NCI-H2081 treated with DMSO at 0.1 percent for 48 hours (cell line): ENCODE results near the gene DGCR8.

Experiments
- DNase-seq: peaks from one replicate; lab custom pipeline; 2025; lab: John Stamatoyannopoulos, UW

Gene DGCR8

DNA sequence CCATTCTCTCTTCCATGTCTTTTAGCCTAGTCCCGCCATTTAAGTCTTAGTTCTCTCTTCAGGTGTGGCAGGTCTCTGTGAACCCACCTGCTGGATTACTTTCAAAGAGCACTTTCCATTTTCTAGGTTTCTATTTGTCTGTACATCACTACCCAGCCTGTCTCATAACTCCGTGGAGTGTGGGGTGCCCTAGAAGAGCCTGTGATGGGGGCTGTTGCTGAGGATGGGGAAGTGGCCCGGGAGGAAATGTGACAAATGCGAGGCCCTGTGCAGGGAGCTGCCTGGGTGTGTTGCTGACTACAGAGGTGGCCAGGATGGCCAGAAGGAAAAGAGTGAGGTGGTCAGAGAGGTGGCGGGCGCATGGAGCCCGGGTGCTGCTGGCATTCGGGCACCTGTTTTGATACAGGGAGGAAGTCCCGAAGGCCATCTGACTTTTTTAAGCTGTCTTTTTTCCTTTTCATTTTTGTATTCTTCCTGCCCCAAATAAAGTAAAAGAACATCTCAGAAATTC, 10.7 kb downstream of the DGCR8 start:
- DNase-seq: no peak

DNA sequence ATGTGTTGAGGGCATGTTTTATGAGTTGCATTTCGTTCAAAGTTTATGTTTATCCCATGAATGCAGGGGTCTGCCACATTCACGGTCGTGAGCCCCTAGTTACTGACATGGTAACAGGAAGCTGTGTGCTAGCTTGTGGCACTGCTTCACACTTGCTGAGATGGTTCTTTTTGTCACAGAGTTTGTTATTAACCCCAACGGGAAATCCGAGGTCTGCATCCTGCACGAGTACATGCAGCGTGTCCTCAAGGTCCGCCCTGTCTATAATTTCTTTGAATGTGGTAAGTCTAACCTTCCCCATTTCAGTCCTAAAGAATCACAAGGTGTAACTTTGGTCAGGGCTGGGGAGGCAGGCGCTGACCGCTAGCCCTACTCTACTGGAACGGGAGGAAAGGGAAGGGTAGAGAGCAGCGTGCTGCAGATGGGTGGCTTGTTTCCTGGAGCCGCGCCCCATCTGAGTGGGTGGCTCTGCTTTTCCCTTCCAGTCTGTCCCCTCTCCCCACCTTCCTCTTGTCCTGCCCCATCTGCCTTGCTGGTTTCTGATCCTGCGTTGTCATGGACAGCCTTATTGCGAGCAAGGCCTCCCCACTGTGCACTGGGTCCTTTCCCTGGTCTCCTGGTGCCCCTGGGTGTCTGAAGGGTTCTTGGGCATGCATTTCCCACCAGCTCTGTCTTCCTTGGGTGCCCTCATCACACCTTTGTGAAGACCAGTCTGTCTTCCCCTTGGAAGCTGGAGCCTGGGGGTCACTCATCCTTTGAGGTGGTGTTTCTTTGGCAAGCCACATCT, 11.8 kb downstream of the DGCR8 start:
- no peak for DNase-seq

DNA sequence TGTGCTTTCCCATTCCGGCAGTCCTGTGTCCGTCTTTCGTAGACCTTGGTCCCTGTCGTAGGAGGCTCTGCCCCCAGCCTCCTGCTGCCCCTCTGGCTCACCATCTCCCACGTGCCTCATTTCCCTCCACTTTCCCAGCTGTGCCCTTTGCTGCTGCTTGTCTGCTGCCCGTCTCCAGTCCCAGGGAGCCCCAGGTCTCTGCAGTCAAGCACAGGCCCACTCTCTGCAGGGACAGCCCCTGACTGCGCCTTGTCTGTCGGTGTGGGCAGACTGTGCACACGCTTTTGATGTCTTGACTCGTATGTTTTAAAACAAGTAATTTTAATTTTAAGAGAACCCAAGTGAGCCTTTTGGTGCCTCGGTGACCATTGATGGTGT, 12.4 kb downstream of the DGCR8 start:
- DNase-seq: no peak

DNA sequence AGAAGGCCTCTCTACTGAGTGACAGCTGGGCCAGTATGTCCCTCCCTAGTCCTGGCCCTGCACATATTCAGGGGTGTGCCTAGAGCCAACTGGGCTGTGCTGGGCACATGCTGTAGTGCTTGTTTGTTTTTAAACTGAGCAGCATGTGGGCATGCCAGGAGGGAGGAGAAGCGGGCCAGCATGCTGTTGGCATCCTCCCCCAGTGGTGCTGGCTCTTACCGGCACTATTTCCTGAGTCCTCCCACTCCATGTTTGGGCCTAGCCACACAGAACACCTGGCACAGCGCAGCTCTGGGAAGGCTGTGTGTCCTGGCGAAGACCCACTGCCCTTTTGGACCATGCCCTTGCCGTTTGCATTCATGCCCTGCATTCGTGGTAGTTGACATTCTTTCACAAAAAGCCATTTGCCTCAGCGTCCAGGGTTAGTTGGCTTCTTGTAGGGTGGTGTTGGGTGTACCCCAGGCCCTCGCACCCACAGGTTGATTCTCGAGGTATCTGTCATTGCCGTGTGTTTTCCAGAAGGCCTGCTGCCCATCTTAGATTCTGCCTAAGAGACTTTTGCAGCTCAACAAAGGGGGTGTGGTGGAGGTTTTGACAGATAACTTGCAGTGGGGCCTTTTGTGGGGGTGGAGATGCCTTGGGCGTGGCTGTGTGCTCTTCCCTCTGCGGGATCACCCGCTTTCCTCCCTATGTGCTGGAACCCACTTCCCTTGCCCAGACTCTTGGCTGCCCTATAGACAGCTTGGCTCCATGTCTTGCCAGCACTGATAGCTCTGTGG, 13.6 kb downstream of the DGCR8 start:
- no peak for DNase-seq

DNA sequence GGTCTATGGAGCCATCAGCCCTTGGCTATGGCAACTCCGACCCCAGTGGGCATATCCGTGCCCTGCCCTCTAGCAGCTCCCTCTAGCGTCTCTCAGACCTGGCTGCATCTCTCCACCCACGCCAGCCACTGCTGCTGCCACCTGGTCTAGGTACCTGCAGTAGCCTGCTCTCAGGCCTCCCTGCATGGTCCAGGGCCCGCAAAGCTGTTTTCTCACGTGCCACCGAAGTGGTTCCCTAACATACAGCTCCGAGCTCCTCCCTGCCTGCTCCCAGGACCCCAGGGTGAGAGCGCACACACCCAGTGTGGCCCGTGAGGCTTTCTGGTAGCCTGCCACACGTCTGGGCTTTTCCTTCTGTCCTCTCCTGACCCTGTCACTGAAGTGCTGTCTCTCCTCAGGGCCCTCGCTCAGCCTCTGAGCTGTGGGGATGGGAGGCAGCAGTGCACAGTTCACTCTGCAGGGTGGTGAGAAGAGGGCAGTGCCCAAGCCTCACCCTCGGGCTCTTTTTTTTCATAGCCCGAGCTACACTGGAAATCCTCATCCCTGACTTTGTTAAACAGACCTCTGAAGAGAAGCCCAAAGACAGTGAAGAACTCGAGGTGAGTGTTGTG, 14.3 kb downstream of the DGCR8 start:
- DNase-seq: no peak

DNA sequence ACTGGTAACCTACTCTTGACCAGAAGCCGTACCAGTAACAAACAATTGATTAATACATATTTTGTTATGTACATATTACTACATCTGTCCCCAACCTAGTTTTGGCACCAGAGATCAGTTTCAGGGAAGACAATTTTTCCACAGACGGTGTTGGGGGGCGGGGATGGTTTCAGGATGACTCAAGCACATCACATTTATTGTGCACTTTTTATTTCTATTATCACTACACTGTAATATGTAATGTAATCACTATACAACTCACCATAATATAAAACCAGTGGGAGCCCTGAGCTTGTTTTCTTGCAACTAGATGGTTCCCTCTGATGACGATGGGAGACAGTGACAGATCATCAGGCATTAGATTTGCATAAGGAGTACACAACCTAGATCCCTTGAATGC, 15.5 kb downstream of the DGCR8 start:
- no peak for DNase-seq

DNA sequence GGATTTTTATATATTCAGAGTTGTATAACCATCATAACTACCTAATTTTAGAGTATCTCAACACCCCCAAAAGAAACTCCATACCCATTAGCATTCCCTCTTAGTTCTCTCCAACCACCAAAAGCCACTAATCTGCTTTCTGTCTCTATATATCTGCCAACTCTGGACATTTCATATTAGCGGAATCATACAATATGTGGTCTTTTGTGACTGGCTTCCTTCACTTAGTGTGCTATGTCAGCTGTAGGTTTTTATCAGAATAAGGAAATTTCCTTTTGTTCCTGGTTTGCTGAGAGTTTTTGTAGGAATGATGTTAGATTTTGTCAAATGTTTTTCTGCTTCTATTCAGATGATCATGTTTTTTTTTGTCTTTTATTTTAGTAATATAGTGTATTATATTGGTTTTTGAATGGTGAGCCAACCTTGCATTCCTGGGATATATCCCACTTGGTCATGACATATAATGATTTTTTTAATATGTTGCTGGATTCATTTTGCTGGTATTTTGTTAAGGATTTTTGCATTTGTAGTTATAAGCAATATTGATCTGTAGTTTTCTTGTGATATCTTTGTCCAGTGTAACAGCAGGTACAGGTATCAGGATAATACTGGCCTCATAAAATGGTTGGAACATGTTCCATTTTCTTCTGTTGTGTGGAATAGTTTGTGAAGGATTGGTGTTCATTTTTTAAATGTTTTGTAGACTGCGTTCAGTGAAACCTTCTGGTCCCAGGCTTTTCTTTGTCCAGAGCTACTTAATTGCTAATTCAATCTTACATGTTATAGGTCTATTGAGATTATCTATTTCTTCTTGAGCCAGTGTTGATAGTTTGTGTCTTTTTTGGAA, 16.8 kb downstream of the DGCR8 start:
- DNase-seq: no peak

DNA sequence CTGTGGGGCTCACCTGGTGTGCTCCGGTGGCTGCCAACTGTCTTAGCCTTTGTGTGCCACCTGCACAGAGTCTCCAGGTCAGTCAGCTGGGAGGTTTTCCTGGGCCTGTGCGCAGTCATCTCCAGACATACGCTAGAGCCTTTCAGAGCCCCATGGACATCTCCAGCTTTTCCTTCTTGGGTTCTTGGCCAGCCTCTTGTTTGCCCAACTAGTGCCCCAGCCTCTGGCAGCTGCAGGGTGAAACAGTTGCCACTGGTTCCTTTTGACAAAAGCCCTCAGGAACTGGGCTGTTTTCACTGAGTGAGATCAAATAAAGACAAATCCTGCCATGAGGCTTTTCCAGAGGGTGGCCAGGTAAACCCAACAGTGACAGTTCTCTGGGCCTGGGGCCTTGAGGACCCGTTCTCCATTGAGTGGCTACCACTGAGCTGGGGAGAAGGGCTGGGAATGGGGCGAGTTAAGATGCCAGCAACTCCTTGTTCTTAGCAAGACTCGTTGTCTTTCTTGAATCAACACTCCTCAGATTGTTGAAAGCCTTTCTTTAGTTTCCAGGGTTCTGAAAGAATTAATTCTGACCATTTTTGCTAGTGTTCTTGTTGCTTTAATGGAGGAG, 19.2 kb downstream of the DGCR8 start:
- DNase-seq: no peak

DNA sequence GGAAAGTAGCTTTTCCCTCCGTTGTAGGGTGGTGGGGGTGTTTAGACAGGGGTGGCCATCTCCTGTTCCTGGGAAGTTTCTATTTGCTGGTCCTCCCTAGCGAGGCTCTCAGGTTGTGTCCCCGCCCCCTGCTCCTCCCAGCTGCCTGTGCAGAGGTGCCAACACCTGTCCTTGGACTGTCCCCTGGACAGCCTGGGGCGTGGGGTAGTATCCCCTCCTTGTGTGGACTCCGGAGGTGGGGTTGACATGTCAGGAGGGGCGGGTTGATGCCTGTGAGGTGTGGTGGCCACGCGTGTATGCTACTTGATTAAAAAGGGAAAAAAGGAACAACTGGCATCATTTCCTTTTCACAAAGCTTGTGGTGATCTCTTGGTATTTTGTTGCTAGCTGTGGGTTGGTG, 21.6 kb downstream of the DGCR8 start:
- no peak for DNase-seq

DNA sequence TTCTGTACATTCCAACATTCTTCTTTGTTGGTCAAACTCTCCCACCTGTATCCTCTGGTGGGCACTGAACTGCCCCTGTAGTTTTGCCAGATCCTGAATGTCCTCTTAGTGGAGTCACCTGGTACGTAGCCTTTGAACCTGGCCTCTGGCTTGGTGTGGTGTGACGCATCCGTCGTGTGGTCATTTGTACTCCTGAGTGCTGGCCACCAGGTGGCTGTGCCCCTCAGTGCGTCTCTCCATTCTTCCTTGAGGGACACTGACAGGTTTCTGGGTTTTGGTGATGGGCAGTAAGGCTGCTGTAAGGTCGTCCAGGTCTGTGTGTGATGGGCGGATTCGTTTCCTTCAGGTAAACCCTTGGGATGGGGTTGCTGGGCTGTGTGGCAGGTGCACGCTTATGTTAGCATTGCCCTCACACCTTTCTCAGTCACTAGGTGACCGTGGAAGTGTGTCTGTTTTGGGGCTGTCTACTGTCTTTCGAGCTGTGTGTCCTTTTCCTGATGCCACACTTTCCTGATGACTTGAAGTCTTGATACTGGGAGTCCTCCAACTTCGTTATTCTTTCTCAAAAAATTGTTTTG, 22.3 kb downstream of the DGCR8 start:
- no peak for DNase-seq

DNA sequence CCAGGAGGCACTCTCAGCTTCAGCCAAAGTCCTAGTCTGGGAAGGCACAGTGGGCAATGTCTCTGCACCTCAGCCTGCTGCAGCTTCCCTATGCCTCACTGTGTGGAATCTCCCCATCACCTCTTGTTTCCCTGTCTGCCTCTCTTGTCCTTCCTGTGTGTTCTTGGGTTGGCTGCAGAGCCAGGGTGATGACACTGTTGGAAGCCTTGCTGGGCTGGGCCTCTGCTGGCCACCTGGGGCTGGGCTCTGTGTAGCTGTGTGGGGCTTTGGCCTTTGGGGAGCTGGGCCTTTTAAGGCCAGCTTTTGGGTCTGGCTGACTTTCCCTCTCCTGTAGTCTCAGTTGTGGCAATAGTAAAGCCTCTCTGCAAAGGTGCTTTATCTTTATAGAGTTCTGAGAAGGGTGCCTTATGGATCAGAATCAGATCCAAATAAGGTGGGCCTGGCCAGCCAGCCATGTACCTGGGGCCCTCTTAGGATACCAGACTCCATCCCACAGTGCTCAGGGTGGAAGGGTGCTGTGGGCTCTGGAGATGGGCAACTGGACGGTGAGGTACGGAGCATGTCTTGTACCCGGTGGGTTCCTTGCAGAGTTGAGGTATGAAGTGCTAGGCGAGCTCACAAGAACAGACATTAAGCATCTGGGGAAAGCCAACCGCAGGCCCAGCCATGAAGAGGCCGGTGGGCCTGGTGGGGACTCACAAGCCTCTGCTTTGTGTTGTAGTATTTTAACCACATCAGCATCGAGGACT, 25.6 kb downstream of the DGCR8 start:
- DNase-seq: no peak

DNA sequence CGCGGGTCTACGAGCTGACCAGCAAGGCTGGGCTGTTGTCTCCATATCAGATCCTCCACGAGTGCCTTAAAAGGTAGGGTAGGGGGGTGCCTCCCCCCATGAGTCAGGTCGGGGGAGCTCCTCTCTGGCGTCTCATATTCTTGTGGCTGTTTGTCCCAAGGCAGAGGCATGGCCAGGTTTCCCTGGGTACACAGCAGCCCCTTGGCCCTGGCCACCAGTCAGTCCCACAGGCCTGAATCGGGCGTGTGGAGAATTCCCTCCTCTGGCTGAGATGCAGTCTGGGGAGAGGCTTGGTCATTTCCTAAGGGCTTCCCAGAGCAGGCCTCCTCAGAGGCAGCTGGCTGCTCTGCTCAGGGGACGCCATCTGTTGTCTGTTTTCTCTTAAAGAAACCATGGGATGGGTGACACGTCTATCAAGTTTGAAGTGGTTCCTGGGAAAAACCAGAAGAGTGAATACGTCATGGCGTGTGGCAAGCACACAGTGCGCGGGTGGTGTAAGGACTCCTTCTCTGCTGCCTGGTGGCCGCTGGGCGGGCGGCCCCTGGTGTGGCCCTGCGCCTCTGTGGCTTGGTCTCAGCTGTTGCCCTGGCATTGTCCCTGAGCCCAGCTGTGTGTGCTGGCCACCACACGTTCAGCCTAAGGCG, 26.3 kb downstream of the DGCR8 start:
- DNase-seq: no peak

DNA sequence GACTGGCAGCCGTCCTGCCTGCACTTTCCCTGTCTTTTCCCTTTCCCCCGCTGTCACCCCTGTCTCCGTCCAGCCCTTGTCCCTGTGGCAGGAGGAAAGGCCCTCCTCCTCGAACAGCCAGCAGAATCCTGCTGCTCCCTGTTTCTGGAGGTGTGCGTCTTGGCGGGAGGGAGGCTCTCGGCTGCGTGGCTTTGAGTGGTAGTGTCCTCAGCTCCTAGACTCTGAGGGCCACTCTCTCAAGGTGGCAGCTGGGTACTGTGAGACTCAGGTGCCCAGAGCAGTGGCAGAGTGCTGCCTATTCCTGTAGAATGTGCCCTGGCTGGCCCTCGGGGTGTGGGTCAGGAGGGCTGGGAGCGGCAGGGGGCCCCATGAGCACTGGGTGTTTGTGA, 26.8 kb downstream of the DGCR8 start:
- no peak for DNase-seq

DNA sequence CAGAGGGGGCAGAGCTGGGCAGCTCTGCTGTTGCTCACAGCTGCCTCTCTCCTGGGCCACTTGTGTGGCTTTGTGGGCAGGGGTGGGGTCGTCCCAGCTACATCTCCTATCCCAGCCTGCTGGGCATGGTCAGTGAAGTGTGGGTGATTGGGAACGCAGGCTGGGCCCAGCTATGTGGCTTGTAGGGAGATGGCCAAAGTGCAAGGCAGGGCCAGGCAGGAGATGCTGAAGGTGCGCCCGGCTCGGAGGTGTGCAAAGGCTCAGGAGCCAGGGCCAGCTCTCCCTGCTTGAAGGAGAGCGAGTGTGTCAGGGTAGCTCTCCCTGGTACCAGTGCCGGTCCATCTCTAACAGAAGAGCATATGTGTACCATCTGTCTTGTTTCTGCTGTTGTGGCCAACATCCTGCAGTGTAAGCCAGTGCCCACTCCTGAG, 27.4 kb downstream of the DGCR8 start:
- DNase-seq: no peak

DNA sequence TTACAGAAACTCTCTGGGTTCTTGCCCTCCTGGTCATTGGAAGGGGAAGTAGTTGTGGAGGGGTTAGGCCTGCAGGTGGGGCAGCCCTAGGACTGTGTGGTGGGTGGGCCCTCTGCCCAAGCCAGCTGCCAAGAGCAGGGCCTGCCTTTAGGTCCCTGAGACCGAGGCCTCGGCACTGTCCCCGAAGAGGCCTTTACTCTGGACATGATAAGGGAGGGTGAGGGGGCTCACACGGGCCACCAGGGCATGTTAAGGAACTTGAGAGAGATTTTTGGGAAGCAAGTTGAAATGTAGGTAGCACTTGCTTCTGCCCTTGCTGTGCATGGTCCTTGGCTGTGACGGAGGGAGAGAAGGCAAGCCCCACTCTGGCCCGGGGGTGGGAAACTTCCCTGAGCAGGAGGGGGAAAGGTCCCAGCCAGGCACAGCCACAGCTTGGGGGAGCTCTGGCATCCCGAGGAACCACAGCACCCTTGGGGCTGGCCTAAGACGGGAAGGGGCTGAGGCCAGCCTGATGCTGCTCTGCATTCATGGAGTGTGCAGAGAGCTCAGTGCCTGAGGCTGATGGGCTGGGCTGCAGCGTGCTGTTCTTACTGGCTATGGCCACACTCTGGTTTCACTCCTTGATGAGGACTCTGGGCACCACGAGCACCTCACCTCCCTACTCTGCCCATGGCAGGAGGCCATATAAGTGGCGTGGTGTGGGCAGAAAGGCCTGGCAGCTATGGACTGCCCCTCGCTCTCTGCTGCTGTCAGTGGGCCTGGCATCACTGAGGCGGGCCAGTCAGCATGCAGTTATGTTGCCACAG, 28.1 kb downstream of the DGCR8 start:
- no peak for DNase-seq

DNA sequence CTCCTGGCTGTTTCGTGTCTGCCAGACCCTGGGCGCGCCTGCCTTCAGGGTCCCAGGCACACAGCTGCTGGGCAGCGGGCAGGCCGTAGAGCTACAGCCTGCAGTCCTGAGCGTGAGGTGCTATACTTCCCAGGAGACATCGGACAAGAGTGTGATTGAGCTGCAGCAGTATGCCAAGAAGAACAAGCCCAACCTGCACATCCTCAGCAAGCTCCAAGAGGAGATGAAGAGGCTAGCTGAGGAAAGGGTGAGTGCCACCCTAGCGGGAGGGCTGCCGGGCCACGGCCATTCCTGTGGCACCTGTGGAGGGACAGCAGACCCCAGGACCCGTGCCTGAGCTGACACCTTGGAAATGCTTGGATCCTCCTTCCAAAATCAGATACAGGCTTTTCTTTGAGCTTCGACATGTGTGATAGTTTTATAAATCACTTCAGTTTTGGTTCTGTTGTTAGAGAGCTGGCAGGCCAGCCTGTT, 28.8 kb downstream of the DGCR8 start:
- no peak for DNase-seq

DNA sequence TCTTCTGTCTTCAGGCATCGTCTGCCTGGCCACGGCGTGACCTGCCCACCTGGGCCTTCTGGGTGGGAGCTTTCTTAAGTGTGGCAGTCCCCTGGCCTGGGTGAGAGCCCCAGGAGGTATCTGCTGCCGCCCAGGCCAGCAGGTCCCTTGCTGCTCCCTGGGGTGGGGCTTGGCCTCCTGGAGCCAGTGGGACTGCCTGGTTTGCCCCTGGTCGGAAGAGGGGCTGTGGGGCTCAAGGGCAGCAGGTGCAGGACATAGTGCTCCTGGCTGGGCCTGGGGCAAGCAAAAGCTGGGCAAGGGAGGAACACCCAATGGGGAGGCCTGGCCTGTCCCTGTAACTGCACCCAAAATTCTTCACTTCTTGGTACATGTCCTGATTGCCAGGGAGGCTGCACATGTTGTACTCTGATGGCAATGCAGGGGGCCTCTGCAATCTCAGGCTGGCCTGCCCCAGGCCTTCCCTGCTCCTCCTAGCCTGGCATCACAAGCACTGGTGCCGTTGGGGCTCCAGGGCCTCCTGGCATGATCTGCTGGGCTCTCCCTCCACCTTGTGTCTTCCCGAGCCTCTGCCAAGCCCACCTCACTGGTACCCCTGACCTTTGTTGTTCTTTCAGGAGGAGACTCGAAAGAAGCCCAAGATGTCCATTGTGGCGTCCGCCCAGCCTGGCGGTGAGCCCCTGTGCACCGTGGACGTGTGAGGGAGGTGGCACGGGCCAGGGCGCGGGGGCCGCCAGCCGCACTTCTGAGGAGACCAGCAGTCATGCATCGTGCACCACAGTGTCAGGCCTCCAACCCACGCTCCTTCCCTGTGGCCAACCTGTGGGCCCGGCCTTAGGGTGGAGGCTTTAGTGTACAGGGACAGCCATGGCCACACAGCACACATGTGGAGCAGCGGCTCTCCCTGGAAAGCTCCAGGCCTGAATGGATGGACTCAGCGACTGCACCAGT, 29.6 kb downstream of the DGCR8 start:
- no peak for DNase-seq
